GM18951 (cell line): ENCODE data around the gene DUSP10.

ENCODE experiments used
- POLR2A ChIP-seq: IDR thresholded peaks from 4 replicates; pipeline ENCODE4 v1.6.1; 2011; ENCODE audit warnings: mild to moderate bottlenecking; ENCODE audit not compliant: insufficient read length, insufficient read depth; ENCODE audit errors: extremely low read depth
- in situ Hi-C: fragments of 300-500 bp; cut with MboI; formaldehyde crosslinking; loops from one replicate; pipeline ENCODE4 v1.12.0; 2022; ENCODE audit warnings: low sequenced_read_pairs, mixed read lengths, inconsistent platforms; ENCODE audit not compliant: unreplicated experiment

DUSP10 gene

GRCh38 chr1:221675880-221676800 is 65.7 kb downstream of the DUSP10 start:
- no peak for TF ChIP-seq POLR2A
- in situ Hi-C loops = no loop called here

- TF ChIP-seq POLR2A = no peak
Measured at GRCh38 chr1:221672965-221673364, 68.9 kb downstream of the DUSP10 start.

GRCh38 chr1:221672239-221672645 is 69.6 kb downstream of the DUSP10 start:
- no peak for TF ChIP-seq POLR2A
- in situ Hi-C loops = no loop called here

More at GRCh38 chr1:221672965-221673364, 68.9 kb downstream of the DUSP10 start:
- in situ Hi-C loops = no loop called here

GRCh38 chr1:221670081-221670480 is 71.8 kb downstream of the DUSP10 start:
- in situ Hi-C loops = no loop called here
- no peak for TF ChIP-seq POLR2A

- in situ Hi-C loops = no loop called here
Measured at GRCh38 chr1:221669441-221669840, 72.4 kb downstream of the DUSP10 start.

GRCh38 chr1:221667504-221667903 is 74.4 kb downstream of the DUSP10 start:
- no peak for TF ChIP-seq POLR2A
- in situ Hi-C loops = no loop called here

More at GRCh38 chr1:221669441-221669840, 72.4 kb downstream of the DUSP10 start:
- TF ChIP-seq POLR2A = no peak

GRCh38 chr1:221664253-221664652 is 77.6 kb downstream of the DUSP10 start:
- in situ Hi-C loops = no loop called here
- TF ChIP-seq POLR2A = no peak

GRCh38 chr1:221663321-221663720 is 78.6 kb downstream of the DUSP10 start:
- in situ Hi-C loops = no loop called here
- TF ChIP-seq POLR2A = no peak

- no peak for TF ChIP-seq POLR2A
- in situ Hi-C loops = no loop called here
Measured at GRCh38 chr1:221655766-221656305, 86.1 kb downstream of the DUSP10 start.
